H9 (cell line): ENCODE results near the gene KCNK16. TPM values are rescaled to one million over a fixed set of nuclear protein-coding genes. Genes with fewer than 3 reads are reported as not detected.
A peak's percentile ranks its signal among the peaks of the same experiment; 100 is the strongest.

Source experiments
- DNase-seq: peaks from one replicate; pipeline ENCODE4 v3.0.0-alpha.2; 2017
- H2AFZ ChIP-seq: one replicate; pipeline ENCODE4 v1.6.1; 2013; ENCODE audit warnings: mild to moderate bottlenecking, low read length, control low read depth, moderate library complexity
- H2AK5ac ChIP-seq: 2 replicates; pipeline ENCODE4 v1.6.1; 2013; ENCODE audit warnings: low read length, control low read depth, mixed read lengths; ENCODE audit not compliant: insufficient read length
- H2BK120ac ChIP-seq: one replicate; pipeline ENCODE4 v1.6.1; 2013; ENCODE audit warnings: low read depth, mild to moderate bottlenecking, low read length, control low read depth, inconsistent platforms; ENCODE audit not compliant: poor library complexity, severe bottlenecking
- H2BK12ac ChIP-seq: 2 replicates; pipeline ENCODE4 v1.6.1; 2013; ENCODE audit warnings: low read length, control low read depth, mixed read lengths, low read depth; ENCODE audit not compliant: insufficient read length
- H2BK15ac ChIP-seq: 2 replicates; pipeline ENCODE4 v1.6.1; 2013; ENCODE audit warnings: low read depth, low read length, control low read depth
- H2BK20ac ChIP-seq: one replicate; pipeline ENCODE4 v1.6.1; 2013; ENCODE audit warnings: low read depth, mild to moderate bottlenecking, low read length, control low read depth, inconsistent platforms; ENCODE audit not compliant: poor library complexity, severe bottlenecking
- H2BK5ac ChIP-seq: 2 replicates; pipeline ENCODE4 v1.6.1; 2013; ENCODE audit warnings: low read length, control low read depth, mixed read lengths; ENCODE audit not compliant: insufficient read length
- H3K14ac ChIP-seq: 2 replicates; pipeline ENCODE4 v1.6.1; 2013; ENCODE audit warnings: low read length, control low read depth; ENCODE audit not compliant: insufficient read depth
- H3K18ac ChIP-seq: 2 replicates; pipeline ENCODE4 v1.6.1; 2013; ENCODE audit warnings: low read depth, mild to moderate bottlenecking, mixed read lengths, low read length, control low read depth; ENCODE audit not compliant: insufficient read length
- H3K23ac ChIP-seq: 2 replicates; pipeline ENCODE4 v1.6.1; 2013; ENCODE audit warnings: low read length, control low read depth, mixed read lengths, low read depth; ENCODE audit not compliant: insufficient read length
- H3K23me2 ChIP-seq: 2 replicates; pipeline ENCODE4 v1.6.1; 2013; ENCODE audit warnings: low read depth, mild to moderate bottlenecking, mixed read lengths, low read length, control low read depth; ENCODE audit not compliant: insufficient read length, poor library complexity, severe bottlenecking
- H3K27ac ChIP-seq: 2 replicates; pipeline ENCODE4 v1.5.1; 2013; ENCODE audit warnings: low read length, control low read depth, mixed read lengths, low read depth; ENCODE audit not compliant: insufficient read length
- H3K27me3 ChIP-seq: 2 replicates; pipeline ENCODE4 v1.6.1; 2013; ENCODE audit warnings: low read length, control low read depth, inconsistent platforms; ENCODE audit not compliant: insufficient read depth
- H3K4ac ChIP-seq: 2 replicates; pipeline ENCODE4 v1.6.1; 2013; ENCODE audit warnings: low read depth, mild to moderate bottlenecking, control low read depth, inconsistent platforms, low read length, moderate library complexity
- H3K4me1 ChIP-seq: 2 replicates; pipeline ENCODE4 v1.6.1; 2013; ENCODE audit warnings: low read length, control low read depth, inconsistent platforms; ENCODE audit not compliant: insufficient read depth
- H3K4me2 ChIP-seq: 2 replicates; pipeline ENCODE4 v1.6.1; 2013; ENCODE audit warnings: low read length, control low read depth, mixed read lengths; ENCODE audit not compliant: insufficient read length, insufficient read depth
- H3K56ac ChIP-seq: 2 replicates; pipeline ENCODE4 v1.6.1; 2013; ENCODE audit warnings: low read depth, mild to moderate bottlenecking, mixed read lengths, low read length, control low read depth; ENCODE audit not compliant: insufficient read length
- H3K79me1 ChIP-seq: 2 replicates; pipeline ENCODE4 v1.6.1; 2013; ENCODE audit warnings: low read depth, mild to moderate bottlenecking, moderate library complexity, low read length, control low read depth, inconsistent platforms; ENCODE audit not compliant: insufficient read depth, poor library complexity, severe bottlenecking
- H3K79me2 ChIP-seq: 2 replicates; pipeline ENCODE4 v1.6.1; 2013; ENCODE audit warnings: low read length, control low read depth, inconsistent platforms; ENCODE audit not compliant: insufficient read depth
- H3K9ac ChIP-seq: 2 replicates; pipeline ENCODE4 v1.6.1; 2013; ENCODE audit warnings: low read length, control low read depth, mixed read lengths; ENCODE audit not compliant: insufficient read length; ENCODE audit errors: extremely low read depth
- H3K9me3 ChIP-seq: one replicate; pipeline ENCODE4 v1.6.1; 2013; ENCODE audit warnings: low read depth, low read length, inconsistent platforms; ENCODE audit not compliant: control insufficient read depth
- H3T11ph ChIP-seq: one replicate; pipeline ENCODE4 v1.6.1; 2013; ENCODE audit warnings: mild to moderate bottlenecking, low read length, control low read depth, inconsistent platforms
- H4K20me1 ChIP-seq: one replicate; pipeline ENCODE4 v1.6.1; 2013; ENCODE audit not compliant: control insufficient read depth, insufficient read length, insufficient read depth
- H4K5ac ChIP-seq: 2 replicates; pipeline ENCODE4 v1.6.1; 2013; ENCODE audit warnings: low read depth, mild to moderate bottlenecking, mixed read lengths, low read length, control low read depth; ENCODE audit not compliant: insufficient read length
- H4K8ac ChIP-seq: replicated peaks from 2 replicates; pipeline ENCODE4 v1.6.1; 2013; ENCODE audit warnings: low read length, control low read depth, mixed read lengths, low read depth; ENCODE audit not compliant: insufficient read length
- H4K91ac ChIP-seq: 2 replicates; pipeline ENCODE4 v1.6.1; 2013; ENCODE audit warnings: low read depth, mild to moderate bottlenecking, moderate library complexity, mixed read lengths, low read length, control low read depth; ENCODE audit not compliant: insufficient read length
- H3K27ac Mint-ChIP-seq, 3 experiments: 2 replicates in 2 of 3; 3 replicates in 1 of 3; pipeline ENCODE4 v1.8.0; 2020 to 2021; ENCODE audit warnings: mixed read lengths in 3 of 3, mild to moderate bottlenecking in 1 of 3, moderate library complexity in 1 of 3
- H3K27me3 Mint-ChIP-seq: 2 replicates; pipeline ENCODE4 v1.8.0; 2021; ENCODE audit warnings: low read depth, mild to moderate bottlenecking, moderate library complexity, mixed read lengths
- H3K36me3 Mint-ChIP-seq, 3 experiments: 2 replicates in 2 of 3; 3 replicates in 1 of 3; pipeline ENCODE4 v1.8.0; 2020 to 2021; ENCODE audit warnings: low read depth in 3 of 3, mixed read lengths in 3 of 3; ENCODE audit not compliant: insufficient read depth in 1 of 3
- H3K4me1 Mint-ChIP-seq, 2 experiments: 2 replicates each; pipeline ENCODE4 v1.8.0; 2020; ENCODE audit warnings: mixed read lengths in 2 of 2
- H3K4me3 Mint-ChIP-seq, 2 experiments: 2 replicates in 1 of 2; 3 replicates in 1 of 2; pipeline ENCODE4 v1.8.0; 2020 to 2021; ENCODE audit warnings: mild to moderate bottlenecking in 2 of 2, mixed read lengths in 2 of 2, moderate library complexity in 1 of 2
- H3K9me3 Mint-ChIP-seq, 2 experiments: 2 replicates in 1 of 2; 3 replicates in 1 of 2; pipeline ENCODE4 v1.8.0; 2020; ENCODE audit warnings: mild to moderate bottlenecking in 2 of 2, mixed read lengths in 2 of 2, moderate library complexity in 1 of 2
- CTCF ChIP-seq: fragments of 200-600 bp; sonication (generic); conservative IDR thresholded peaks from 3 replicates; pipeline ENCODE4 v1.8.0; 2021; ENCODE audit warnings: antibody characterized with exemption, mild to moderate bottlenecking
- WGBS: extraction: QIAGEN DNeasy Blood & Tissue Kit; methylation state at CpG from one replicate; pipeline ENCODE4 v1.1.7; 2013; ENCODE audit warnings: missing lambda C conversion rate, low lambda C conversion rate, mixed read lengths; ENCODE audit not compliant: insufficient read length; ENCODE audit errors: extremely low coverage; 5-methylcytosine and 5-hydroxymethylcytosine counted together
- total RNA-seq: library from RNA; stranded (reverse); gene quantifications from 2 replicates; pipeline ENCODE4 v1.2.1, GENCODE V29; 2021

The KCNK16 gene
- total RNA-seq, 1 experiment from 2014 or later, result not detected

GRCh38 chr6:39313526-39314272 lies 8.8 kb downstream of the KCNK16 start:
- no peak overlapping the region for H2BK15ac ChIP-seq
- no peak overlapping the region for H2BK120ac ChIP-seq
- Mint-ChIP-seq H3K4me1 (peaks cover 4 to 9% of the 10 kb centered on the region in 2 experiments), H3K27me3 (peaks cover 88% of the 10 kb centered on the region), H3K9me3 (no peaks in the 10 kb centered on the region; a peak in 2 of 5 replicates), H3K4me3 (peak overlapping the region; percentile 66 to 81), H3K36me3 (no peaks in the 10 kb centered on the region; a peak in 1 of 7 replicates), H3K27ac (no peak overlapping the region)
- no peaks in the 10 kb centered on the region for H3K79me1 ChIP-seq
- H3K14ac ChIP-seq, result peak overlapping the region; percentile 78
- peak overlapping the region; percentile 46 for H3K18ac ChIP-seq
- no peaks in the 10 kb centered on the region for H3K9me3 ChIP-seq
- H3K4me1 ChIP-seq, result no peaks in the 10 kb centered on the region
- H4K20me1 ChIP-seq, result no peaks in the 10 kb centered on the region
- no peak overlapping the region for H3K9ac ChIP-seq
- H4K8ac ChIP-seq, result no peak overlapping the region
- no peak overlapping the region for H2AK5ac ChIP-seq
- H3T11ph ChIP-seq, result no peak overlapping the region
- H3K4ac ChIP-seq, result no peak overlapping the region
- no peak overlapping the region for H2BK5ac ChIP-seq
- H4K5ac ChIP-seq, result no peak overlapping the region
- H3K4me2 ChIP-seq, result peak overlapping the region; percentile 41
- H3K23me2 ChIP-seq, result peaks cover 10% of the 10 kb centered on the region
- TF ChIP-seq CTCF, result peak; percentile 31; the same call in 1 of the 3 replicates
- peak; percentile 49 for DNase-seq
- no peak overlapping the region for H2BK20ac ChIP-seq
- no peaks in the 10 kb centered on the region for H3K79me2 ChIP-seq
- H4K91ac ChIP-seq, result no peak overlapping the region
- WGBS, result no CpG with 5 or more reads among the region's 80 CpGs
- peaks cover 32% of the 10 kb centered on the region for H3K27me3 ChIP-seq
- no peak overlapping the region for H2AFZ ChIP-seq
- H3K27ac ChIP-seq, result no peak overlapping the region
- no peak overlapping the region for H3K56ac ChIP-seq
- no peak overlapping the region for H3K23ac ChIP-seq
- H2BK12ac ChIP-seq, result no peak overlapping the region
